SIG-M5 treated with dmso at 0.1 percent for 504 hours (cell line): ENCODE data around the gene CCDC188.

ENCODE experiments used
- DNase-seq: peaks from one replicate; lab custom pipeline; 2025; ENCODE audit not compliant: unreplicated experiment; lab: John Stamatoyannopoulos, UW

The CCDC188 gene

GRCh38 chr22:20123366-20124082 is 27.3 kb downstream of the CCDC188 start:
- no peak for DNase-seq

- no peak for DNase-seq
Observed at GRCh38 chr22:20121856-20122415, 28.9 kb downstream of the CCDC188 start.

- DNase-seq = no peak
Observed at GRCh38 chr22:20118300-20119020, 32.4 kb downstream of the CCDC188 start.

- DNase-seq = no peak
Observed at GRCh38 chr22:20117633-20118299, 33.1 kb downstream of the CCDC188 start.

- peak; percentile 91 for DNase-seq
Observed at GRCh38 chr22:20116951-20117632, 33.8 kb downstream of the CCDC188 start, which contains the start of gene TRMT2A. TRMT2A (minus strand) TSS chr22:20117226; CDS start chr22:20116906, 320 bp downstream.

- no peak for DNase-seq
Observed at GRCh38 chr22:20116376-20116950, 34.4 kb downstream of the CCDC188 start.

GRCh38 chr22:20115691-20116375 is 35.0 kb downstream of the CCDC188 start, which contains the start of gene RANBP1:
RANBP1 (plus strand) TSS chr22:20116104; CDS start chr22:20116185, 81 bp downstream.
- DNase-seq = no peak

GRCh38 chr22:20114506-20115475 is 36.1 kb downstream of the CCDC188 start:
- DNase-seq = no peak

- no peak for DNase-seq
Observed at GRCh38 chr22:20113551-20114310, 37.1 kb downstream of the CCDC188 start.

GRCh38 chr22:20112623-20113511 is 38.0 kb downstream of the CCDC188 start:
- DNase-seq = no peak

- DNase-seq = no peak
Observed at GRCh38 chr22:20111689-20112622, 38.9 kb downstream of the CCDC188 start.

GRCh38 chr22:20111045-20111688 is 39.7 kb downstream of the CCDC188 start:
- peak; percentile 54 for DNase-seq

GRCh38 chr22:20110359-20110985 is 40.4 kb downstream of the CCDC188 start:
- no peak for DNase-seq

GRCh38 chr22:20109411-20110358 is 41.2 kb downstream of the CCDC188 start:
- DNase-seq = no peak
